HepG2 (cell line): ENCODE results near the gene FOXJ2. TPM values are rescaled to one million over a fixed set of nuclear protein-coding genes. Genes with fewer than 3 reads are reported as not detected.

Experiments
- polyA plus RNA-seq, 8 experiments: library from polyadenylated mRNA; depleted of rRNA in 3 of 8; stranded (reverse) in 7 of 8; unstranded in 1 of 8; fragments of >200 nt; fragmentation: Illumina TruSeq in 4 of 8; extraction: Trizol in 4 of 8; gene quantifications; 2 replicates each; pipeline versions ENCODE4 v1.2.1 to v1.2.3, GENCODE V29; 2011 to 2016; ENCODE audit warnings: low read depth in 4 of 8, missing spikeins in 1 of 8, mixed read lengths in 1 of 8; ENCODE audit not compliant: insufficient read depth in 1 of 8
- total RNA-seq, 5 experiments: library from RNA; depleted of rRNA; stranded (reverse); fragments of >200 nt; fragmentation: Illumina TruSeq; extraction: Trizol; gene quantifications; 2 replicates each; pipeline ENCODE4 v1.2.3, GENCODE V29; 2016; ENCODE audit warnings: low read depth in 1 of 5
- TF ChIP-seq, protein P1 (sequence below): sonication (generic); formaldehyde crosslinking; IDR thresholded peaks from 2 replicates; pipeline ENCODE4 v1.9.0; 2021; ENCODE audit warnings: mild to moderate bottlenecking, missing genetic modification reagents
- TF ChIP-seq, protein P2 (sequence below): sonication (generic); formaldehyde crosslinking; IDR thresholded peaks from 2 replicates; pipeline ENCODE4 v1.5.1; 2020; ENCODE audit warnings: missing genetic modification reagents, mild to moderate bottlenecking, borderline replicate concordance

FOXJ2 gene
- total and polyA plus RNA-seq, 2 of the 13 experiments (the other 11 are each of a cell fraction or from before 2014, with no cell fraction given): 2.2 to 2.9 TPM

DNA sequence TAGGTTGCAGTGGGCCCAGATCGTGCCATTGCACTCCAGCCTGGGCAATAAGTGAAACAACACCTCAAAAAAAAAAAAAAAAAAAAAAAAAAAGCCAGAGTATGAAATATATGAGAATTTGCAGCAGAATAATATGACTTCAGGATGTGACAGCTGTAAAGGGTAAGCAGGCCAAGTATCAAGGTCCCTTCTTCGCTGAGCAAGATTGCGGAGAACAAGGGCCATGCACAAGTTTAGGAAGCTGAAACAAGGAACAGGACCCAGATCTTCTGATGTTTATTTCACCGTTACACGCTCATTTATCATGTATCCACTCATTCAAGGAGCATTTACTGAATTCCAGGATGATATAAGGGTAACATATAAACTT lies 659 bp upstream of the FOXJ2 start (continued):
- TF ChIP-seq, protein P1, sequence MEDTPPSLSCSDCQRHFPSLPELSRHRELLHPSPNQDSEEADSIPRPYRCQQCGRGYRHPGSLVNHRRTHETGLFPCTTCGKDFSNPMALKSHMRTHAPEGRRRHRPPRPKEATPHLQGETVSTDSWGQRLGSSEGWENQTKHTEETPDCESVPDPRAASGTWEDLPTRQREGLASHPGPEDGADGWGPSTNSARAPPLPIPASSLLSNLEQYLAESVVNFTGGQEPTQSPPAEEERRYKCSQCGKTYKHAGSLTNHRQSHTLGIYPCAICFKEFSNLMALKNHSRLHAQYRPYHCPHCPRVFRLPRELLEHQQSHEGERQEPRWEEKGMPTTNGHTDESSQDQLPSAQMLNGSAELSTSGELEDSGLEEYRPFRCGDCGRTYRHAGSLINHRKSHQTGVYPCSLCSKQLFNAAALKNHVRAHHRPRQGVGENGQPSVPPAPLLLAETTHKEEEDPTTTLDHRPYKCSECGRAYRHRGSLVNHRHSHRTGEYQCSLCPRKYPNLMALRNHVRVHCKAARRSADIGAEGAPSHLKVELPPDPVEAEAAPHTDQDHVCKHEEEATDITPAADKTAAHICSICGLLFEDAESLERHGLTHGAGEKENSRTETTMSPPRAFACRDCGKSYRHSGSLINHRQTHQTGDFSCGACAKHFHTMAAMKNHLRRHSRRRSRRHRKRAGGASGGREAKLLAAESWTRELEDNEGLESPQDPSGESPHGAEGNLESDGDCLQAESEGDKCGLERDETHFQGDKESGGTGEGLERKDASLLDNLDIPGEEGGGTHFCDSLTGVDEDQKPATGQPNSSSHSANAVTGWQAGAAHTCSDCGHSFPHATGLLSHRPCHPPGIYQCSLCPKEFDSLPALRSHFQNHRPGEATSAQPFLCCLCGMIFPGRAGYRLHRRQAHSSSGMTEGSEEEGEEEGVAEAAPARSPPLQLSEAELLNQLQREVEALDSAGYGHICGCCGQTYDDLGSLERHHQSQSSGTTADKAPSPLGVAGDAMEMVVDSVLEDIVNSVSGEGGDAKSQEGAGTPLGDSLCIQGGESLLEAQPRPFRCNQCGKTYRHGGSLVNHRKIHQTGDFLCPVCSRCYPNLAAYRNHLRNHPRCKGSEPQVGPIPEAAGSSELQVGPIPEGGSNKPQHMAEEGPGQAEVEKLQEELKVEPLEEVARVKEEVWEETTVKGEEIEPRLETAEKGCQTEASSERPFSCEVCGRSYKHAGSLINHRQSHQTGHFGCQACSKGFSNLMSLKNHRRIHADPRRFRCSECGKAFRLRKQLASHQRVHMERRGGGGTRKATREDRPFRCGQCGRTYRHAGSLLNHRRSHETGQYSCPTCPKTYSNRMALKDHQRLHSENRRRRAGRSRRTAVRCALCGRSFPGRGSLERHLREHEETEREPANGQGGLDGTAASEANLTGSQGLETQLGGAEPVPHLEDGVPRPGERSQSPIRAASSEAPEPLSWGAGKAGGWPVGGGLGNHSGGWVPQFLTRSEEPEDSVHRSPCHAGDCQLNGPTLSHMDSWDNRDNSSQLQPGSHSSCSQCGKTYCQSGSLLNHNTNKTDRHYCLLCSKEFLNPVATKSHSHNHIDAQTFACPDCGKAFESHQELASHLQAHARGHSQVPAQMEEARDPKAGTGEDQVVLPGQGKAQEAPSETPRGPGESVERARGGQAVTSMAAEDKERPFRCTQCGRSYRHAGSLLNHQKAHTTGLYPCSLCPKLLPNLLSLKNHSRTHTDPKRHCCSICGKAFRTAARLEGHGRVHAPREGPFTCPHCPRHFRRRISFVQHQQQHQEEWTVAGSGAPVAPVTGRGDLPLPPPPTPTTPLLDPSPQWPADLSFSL (CRISPR knock-in tag): no peak
- TF ChIP-seq, protein P2, sequence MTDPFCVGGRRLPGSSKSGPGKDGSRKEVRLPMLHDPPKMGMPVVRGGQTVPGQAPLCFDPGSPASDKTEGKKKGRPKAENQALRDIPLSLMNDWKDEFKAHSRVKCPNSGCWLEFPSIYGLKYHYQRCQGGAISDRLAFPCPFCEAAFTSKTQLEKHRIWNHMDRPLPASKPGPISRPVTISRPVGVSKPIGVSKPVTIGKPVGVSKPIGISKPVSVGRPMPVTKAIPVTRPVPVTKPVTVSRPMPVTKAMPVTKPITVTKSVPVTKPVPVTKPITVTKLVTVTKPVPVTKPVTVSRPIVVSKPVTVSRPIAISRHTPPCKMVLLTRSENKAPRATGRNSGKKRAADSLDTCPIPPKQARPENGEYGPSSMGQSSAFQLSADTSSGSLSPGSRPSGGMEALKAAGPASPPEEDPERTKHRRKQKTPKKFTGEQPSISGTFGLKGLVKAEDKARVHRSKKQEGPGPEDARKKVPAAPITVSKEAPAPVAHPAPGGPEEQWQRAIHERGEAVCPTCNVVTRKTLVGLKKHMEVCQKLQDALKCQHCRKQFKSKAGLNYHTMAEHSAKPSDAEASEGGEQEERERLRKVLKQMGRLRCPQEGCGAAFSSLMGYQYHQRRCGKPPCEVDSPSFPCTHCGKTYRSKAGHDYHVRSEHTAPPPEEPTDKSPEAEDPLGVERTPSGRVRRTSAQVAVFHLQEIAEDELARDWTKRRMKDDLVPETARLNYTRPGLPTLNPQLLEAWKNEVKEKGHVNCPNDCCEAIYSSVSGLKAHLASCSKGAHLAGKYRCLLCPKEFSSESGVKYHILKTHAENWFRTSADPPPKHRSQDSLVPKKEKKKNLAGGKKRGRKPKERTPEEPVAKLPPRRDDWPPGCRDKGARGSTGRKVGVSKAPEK (CRISPR knock-in tag): no peak
- TF ChIP-seq, all 625 proteins: peak for 4
